Measurements from ENCODE around the gene NEBL.

Gene NEBL

DNA sequence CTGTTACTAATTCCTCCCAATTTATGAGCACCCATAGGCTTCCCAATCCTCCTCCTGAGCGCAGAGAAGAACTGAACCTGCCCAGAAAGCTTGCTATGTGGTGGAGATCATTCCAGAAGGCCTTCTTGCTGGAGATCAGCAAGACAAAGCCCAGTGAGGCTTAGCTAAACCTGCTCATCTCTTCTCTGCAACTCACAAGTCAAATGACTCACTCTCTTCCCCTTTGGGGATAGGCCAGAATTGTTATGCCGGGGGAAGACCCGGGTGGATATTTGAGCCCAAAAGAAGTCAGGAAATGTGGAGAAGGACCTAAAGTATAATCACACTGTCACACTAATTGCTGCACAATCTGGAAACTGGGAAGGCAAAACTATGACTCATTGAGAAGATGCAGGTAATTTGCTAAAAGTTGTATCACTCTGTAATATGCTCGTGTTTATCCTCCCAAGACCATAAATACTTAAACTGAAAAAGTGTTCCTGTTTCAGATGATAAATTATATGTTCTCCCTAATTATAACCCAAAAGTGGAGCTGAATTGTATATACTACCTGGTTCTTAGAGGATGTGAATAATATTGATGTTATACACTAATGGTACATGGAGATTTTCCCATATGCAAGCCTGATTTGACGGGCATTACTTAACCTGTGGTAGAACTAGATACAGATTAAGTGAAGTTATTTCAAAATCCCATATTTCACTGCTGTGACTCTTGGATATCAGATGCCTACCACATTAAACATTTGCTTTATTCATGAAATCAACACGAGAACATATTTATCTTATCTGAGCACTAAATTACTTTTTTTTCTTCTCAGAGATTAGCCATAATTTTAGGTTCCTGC is 6.4 kb downstream of the NEBL start:
- FAIRE-seq: no peak
- no peak for DNase-seq (ENCODE audit: insufficient read length, low spot score)
- TF ChIP-seq, protein P1, sequence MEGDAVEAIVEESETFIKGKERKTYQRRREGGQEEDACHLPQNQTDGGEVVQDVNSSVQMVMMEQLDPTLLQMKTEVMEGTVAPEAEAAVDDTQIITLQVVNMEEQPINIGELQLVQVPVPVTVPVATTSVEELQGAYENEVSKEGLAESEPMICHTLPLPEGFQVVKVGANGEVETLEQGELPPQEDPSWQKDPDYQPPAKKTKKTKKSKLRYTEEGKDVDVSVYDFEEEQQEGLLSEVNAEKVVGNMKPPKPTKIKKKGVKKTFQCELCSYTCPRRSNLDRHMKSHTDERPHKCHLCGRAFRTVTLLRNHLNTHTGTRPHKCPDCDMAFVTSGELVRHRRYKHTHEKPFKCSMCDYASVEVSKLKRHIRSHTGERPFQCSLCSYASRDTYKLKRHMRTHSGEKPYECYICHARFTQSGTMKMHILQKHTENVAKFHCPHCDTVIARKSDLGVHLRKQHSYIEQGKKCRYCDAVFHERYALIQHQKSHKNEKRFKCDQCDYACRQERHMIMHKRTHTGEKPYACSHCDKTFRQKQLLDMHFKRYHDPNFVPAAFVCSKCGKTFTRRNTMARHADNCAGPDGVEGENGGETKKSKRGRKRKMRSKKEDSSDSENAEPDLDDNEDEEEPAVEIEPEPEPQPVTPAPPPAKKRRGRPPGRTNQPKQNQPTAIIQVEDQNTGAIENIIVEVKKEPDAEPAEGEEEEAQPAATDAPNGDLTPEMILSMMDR (IDR thresholded peaks at IDR 0.05; ENCODE audit: insufficient read depth, missing control alignments): no peak

DNA sequence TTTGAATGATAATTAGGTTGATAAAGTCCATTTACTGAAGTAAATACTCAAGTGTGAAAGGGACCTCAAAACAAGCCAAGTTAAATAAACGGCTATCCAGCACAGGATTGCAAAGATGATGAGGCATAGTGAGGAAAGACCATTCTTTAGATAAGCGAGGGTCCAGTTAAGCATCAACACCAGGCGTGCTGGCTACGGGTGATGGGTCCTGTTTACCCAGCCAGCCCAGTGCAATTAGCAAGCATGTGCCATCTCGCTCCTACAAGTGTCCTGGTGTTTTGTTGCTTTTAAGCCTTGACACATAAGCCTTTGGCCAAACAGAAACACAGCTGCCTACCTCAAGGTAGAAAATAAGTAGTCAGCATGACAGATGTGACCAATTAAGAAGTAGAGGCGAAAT is 7.1 kb downstream of the NEBL start:
- DNase-seq (ENCODE audit: insufficient read length, low spot score) (no peak), FAIRE-seq (no peak)
- TF ChIP-seq, protein P1 (IDR thresholded peaks at IDR 0.05; ENCODE audit: insufficient read depth, missing control alignments): no peak

DNA sequence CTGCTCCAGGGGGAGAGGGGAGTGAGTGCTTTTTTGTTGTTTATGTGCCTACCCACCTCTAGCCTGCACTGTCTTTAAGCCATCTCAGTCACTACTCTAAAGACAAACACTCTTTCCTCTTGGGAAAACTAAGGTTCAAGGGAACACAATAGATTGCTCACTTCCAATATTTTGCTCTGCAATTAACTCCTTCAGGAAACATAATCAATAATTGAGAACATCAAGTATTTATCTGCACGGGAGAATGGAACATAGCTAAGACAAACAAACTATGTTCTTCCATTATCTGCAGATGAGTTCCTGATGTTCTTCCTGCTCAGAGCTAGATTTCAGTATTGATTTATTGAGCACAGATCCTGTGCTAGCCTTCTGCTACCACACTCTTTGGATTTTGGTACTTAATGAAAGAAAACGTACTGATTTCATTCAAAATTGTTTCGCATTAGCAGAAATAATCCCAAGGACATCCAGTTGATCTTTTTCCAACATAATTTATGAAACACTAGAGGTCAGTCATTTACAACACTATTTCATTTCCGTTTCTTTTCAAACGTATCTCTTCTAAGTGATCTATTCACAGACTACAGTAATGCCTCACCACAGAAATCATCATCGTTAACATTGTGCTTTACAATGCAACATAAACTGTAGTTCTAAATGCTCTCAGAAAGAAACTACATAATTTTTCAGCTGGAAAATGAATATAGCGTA is 8.3 kb downstream of the NEBL start:
- DNase-seq (ENCODE audit: insufficient read length, low spot score): no peak
- no peak for FAIRE-seq

DNA sequence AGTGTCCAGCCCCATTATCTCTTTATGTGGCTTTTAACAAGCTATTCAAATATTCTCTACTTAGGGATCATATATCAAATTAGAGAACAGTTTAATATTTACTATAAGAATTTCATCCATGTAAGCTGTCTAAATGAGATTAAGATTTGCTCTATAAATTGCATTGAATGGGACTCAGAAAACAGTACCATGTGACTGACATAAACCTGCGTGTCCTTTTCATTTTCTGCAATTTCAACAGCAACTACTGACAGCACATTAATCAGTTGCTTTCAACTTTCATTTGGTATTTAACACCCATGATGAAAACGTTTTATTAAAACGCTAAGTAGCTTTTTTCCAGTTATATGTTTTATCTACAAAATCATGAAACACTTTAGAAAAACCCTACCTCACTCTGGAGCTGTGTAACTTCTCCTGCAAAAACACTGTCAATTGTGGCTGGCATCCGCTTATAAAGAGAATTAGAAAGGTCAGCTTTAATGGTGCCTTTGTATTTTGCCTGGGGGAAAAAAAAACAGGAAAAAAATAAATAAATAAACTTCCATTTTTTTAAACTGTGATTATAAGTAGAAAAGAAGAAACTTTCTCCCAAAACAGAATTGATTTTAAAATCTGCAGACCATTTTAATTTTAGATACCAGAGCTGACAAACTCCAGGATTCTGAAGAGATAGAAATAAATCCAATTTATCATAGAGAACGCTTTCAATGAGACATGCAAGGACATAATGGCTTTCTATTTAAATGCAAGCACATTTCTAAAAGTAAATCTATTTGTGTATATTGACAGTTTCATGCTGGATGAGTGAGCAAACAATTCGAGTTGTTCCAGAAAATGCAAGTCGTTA is 9.2 kb downstream of the NEBL start:
- FAIRE-seq (no peak), DNase-seq (ENCODE audit: insufficient read length, low spot score) (no peak)
- TF ChIP-seq, protein P1 (IDR thresholded peaks at IDR 0.05; ENCODE audit: insufficient read depth, missing control alignments): no peak

More for the DNA sequence above, 8.3 kb downstream of the NEBL start:
- TF ChIP-seq, protein P1 (IDR thresholded peaks at IDR 0.05; ENCODE audit: insufficient read depth, missing control alignments): no peak

DNA sequence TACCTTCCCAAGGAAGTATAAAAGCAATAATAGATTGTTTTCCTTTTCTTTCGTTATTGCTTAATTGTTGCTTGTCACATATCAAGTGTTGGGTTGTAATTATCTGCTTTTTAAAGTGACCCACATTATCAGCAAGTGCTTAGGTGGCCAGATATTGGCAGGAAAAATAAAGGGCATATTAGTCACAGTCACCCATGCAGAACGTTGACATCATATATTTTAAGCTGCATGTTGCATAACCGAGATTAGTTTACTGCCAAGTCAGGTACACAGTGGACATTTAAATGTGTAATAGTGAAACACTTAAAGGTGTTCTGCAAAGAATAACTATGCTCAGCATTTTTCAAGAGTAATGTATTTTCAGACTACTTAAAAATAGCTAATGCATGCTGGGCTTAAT is 11.4 kb downstream of the NEBL start:
- TF ChIP-seq, protein P1 (IDR thresholded peaks at IDR 0.05; ENCODE audit: insufficient read depth, missing control alignments): no peak
- FAIRE-seq (no peak), DNase-seq (ENCODE audit: insufficient read length, low spot score) (no peak)

DNA sequence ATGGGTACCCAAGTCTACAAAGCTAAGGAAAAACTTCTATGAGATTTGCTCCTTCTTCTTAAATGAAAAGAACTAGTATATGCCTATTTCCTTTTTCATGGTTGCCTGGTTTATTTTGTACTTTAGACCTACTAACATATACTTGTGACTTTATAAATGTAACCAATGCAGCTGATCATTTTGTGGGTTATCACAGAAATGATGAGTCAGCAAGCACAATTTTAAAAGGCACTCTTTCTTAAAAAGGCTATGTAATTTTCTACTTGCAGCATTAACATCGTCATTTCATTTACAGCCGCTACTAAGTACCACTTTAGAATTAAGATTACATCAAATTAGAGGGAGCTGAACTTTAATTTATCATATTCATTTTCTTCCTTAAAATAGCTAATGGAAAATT is 13.6 kb downstream of the NEBL start:
- FAIRE-seq: no peak

More for the DNA sequence above, 13.6 kb downstream of the NEBL start:
- TF ChIP-seq, protein P1 (IDR thresholded peaks at IDR 0.05; ENCODE audit: insufficient read depth, missing control alignments): no peak
- DNase-seq (ENCODE audit: insufficient read length, low spot score): no peak

Data from D721Med (cell line).